Neuronal stem cell (in vitro differentiated cells): Measurements from ENCODE around the gene TRABD.

Experiments used
- DNase-seq: peaks from one replicate; pipeline ENCODE4 v3.0.0-alpha.2; 2013; ENCODE audit warnings: low spot score
- H2AFZ ChIP-seq: one replicate; pipeline ENCODE4 v1.6.1; 2013; ENCODE audit warnings: mild to moderate bottlenecking, low read length, inconsistent platforms
- H2AK5ac ChIP-seq: 2 replicates; pipeline ENCODE4 v1.6.1; 2013; ENCODE audit warnings: low read depth, mild to moderate bottlenecking, inconsistent platforms, low read length, moderate library complexity, mixed read lengths
- H2BK120ac ChIP-seq: 2 replicates; pipeline ENCODE4 v1.6.1; 2013; ENCODE audit warnings: low read depth, mild to moderate bottlenecking, inconsistent platforms, low read length, moderate library complexity, mixed read lengths
- H2BK12ac ChIP-seq: one replicate; pipeline ENCODE4 v1.6.1; 2013; ENCODE audit warnings: low read length, inconsistent platforms
- H2BK15ac ChIP-seq: 2 replicates; pipeline ENCODE4 v1.6.1; 2013; ENCODE audit warnings: mild to moderate bottlenecking, low read length, inconsistent platforms, mixed read lengths
- H2BK5ac ChIP-seq: one replicate; pipeline ENCODE4 v1.6.1; 2013; ENCODE audit warnings: inconsistent platforms, mild to moderate bottlenecking, low read length, moderate library complexity
- H3K14ac ChIP-seq: one replicate; pipeline ENCODE4 v1.6.1; 2013; ENCODE audit warnings: low read length, inconsistent platforms
- H3K18ac ChIP-seq: 2 replicates; pipeline ENCODE4 v1.6.1; 2013; ENCODE audit warnings: low read length, inconsistent platforms
- H3K23ac ChIP-seq: 2 replicates; pipeline ENCODE4 v1.6.1; 2013; ENCODE audit warnings: low read depth, mild to moderate bottlenecking, mixed read lengths, low read length, inconsistent platforms; ENCODE audit not compliant: poor library complexity
- H3K27ac ChIP-seq: replicated peaks from 3 replicates; pipeline ENCODE4 v1.5.1; 2013; ENCODE audit warnings: low read length, inconsistent platforms
- H3K27me3 ChIP-seq, 3 experiments: 2 replicates each; pipeline ENCODE4 v1.6.1; 2013; ENCODE audit warnings: low read length in 3 of 3, mild to moderate bottlenecking in 2 of 3, inconsistent platforms in 1 of 3, low read depth in 1 of 3, mixed read lengths in 1 of 3, moderate library complexity in 1 of 3; ENCODE audit not compliant: control insufficient read depth in 3 of 3, insufficient read depth in 3 of 3
- H3K36me3 ChIP-seq, 2 donors: replicated peaks in 1 of 2; 2 replicates each; pipeline ENCODE4 v1.6.1; 2013; ENCODE audit warnings: low read length in 2 of 2; ENCODE audit not compliant: control insufficient read depth in 2 of 2, insufficient read depth in 2 of 2
- H3K4ac ChIP-seq: 2 replicates; pipeline ENCODE4 v1.6.1; 2013; ENCODE audit warnings: inconsistent platforms, mild to moderate bottlenecking, low read length, moderate library complexity
- H3K4me1 ChIP-seq, 2 donors: 1 replicate in 1 of 2; 2 replicates in 1 of 2; pipeline ENCODE4 v1.6.1; 2013; ENCODE audit warnings: low read length in 2 of 2, low read depth in 1 of 2; ENCODE audit not compliant: control insufficient read depth in 2 of 2, insufficient read depth in 1 of 2
- H3K4me2 ChIP-seq: one replicate; pipeline ENCODE4 v1.6.1; 2013; ENCODE audit warnings: mild to moderate bottlenecking, low read length, inconsistent platforms; ENCODE audit not compliant: insufficient read depth, poor library complexity, severe bottlenecking
- H3K4me3 ChIP-seq, 2 donors: 2 replicates each; pipeline ENCODE4 v1.5.1; 2013; ENCODE audit warnings: low read length in 2 of 2, mild to moderate bottlenecking in 2 of 2, inconsistent platforms in 1 of 2, moderate library complexity in 1 of 2
- H3K79me1 ChIP-seq: one replicate; pipeline ENCODE4 v1.6.1; 2013; ENCODE audit warnings: low read depth, mild to moderate bottlenecking, inconsistent platforms, low read length, moderate library complexity
- H3K9ac ChIP-seq: one replicate; pipeline ENCODE4 v1.6.1; 2013; ENCODE audit warnings: mild to moderate bottlenecking, low read depth, low read length, inconsistent platforms; ENCODE audit not compliant: poor library complexity
- H3K9me3 ChIP-seq, 2 donors: replicated peaks in 1 of 2; 2 replicates each; pipeline versions ENCODE3 to v1.6.1; 2013; ENCODE audit warnings: low read length in 2 of 2, mild to moderate bottlenecking in 2 of 2, inconsistent platforms in 1 of 2, low read depth in 1 of 2, mixed read lengths in 1 of 2, moderate library complexity in 1 of 2; ENCODE audit not compliant: control insufficient read depth in 2 of 2, insufficient read depth in 1 of 2
- H4K8ac ChIP-seq: one replicate; pipeline ENCODE4 v1.6.1; 2013; ENCODE audit warnings: low read depth, mild to moderate bottlenecking, inconsistent platforms, low read length, moderate library complexity
- H4K91ac ChIP-seq: one replicate; pipeline ENCODE4 v1.6.1; 2013; ENCODE audit warnings: low read length, low read depth, mild to moderate bottlenecking, inconsistent platforms; ENCODE audit not compliant: poor library complexity
- WGBS, 2 donors: extraction: QIAGEN DNeasy Blood & Tissue Kit; methylation state at CpG; one replicate each; pipeline ENCODE4 v1.1.7; 2013; ENCODE audit warnings: missing lambda C conversion rate in 2 of 2, mixed read lengths in 1 of 2; ENCODE audit not compliant: insufficient read length in 2 of 2, insufficient replicate concordance in 1 of 2; ENCODE audit errors: extremely low coverage in 2 of 2; 5-methylcytosine and 5-hydroxymethylcytosine counted together

Gene TRABD

GRCh38 chr22:50171965-50172421 lies 13.7 kb upstream of the TRABD start:
- peaks cover 0 to 62% (median 28%) of the 10 kb centered on the region in 3 experiments for H3K27me3 ChIP-seq
- H3K9me3 ChIP-seq: no peaks in the 10 kb centered on the region
- H4K8ac ChIP-seq: peak overlapping the region; percentile 4
- no peak overlapping the region for H3K9ac ChIP-seq
- peak overlapping the region; percentile 38 for H2AK5ac ChIP-seq
- no peak overlapping the region for H3K18ac ChIP-seq
- no peak overlapping the region for H3K4me2 ChIP-seq
- peaks cover 0 to 2% of the 10 kb centered on the region in 2 donors for H3K4me1 ChIP-seq
- H2AFZ ChIP-seq: no peak overlapping the region
- no peak overlapping the region for H2BK15ac ChIP-seq
- H3K27ac ChIP-seq: no peak overlapping the region
- H2BK12ac ChIP-seq: no peak overlapping the region
- H2BK5ac ChIP-seq: no peak overlapping the region
- no peak overlapping the region for H2BK120ac ChIP-seq
- DNase-seq: no peak
- H3K14ac ChIP-seq: no peak overlapping the region
- no peaks in the 10 kb centered on the region for H3K36me3 ChIP-seq
- no peaks in the 10 kb centered on the region for H3K79me1 ChIP-seq
- no peak overlapping the region for H3K4me3 ChIP-seq
- H4K91ac ChIP-seq: no peak overlapping the region
- no CpG with 5 or more reads among the region's 13 CpGs for WGBS, 2 donors
- no peak overlapping the region for H3K4ac ChIP-seq
- peak overlapping the region; percentile 16 for H3K23ac ChIP-seq

- H3K18ac ChIP-seq: no peak overlapping the region
- no peaks in the 10 kb centered on the region for H3K36me3 ChIP-seq
- no peak overlapping the region for H2BK15ac ChIP-seq
- H2BK12ac ChIP-seq: no peak overlapping the region
- H3K23ac ChIP-seq: no peak overlapping the region
- H3K9me3 ChIP-seq: peaks cover 0 to 5% of the 10 kb centered on the region in 2 donors
- H2AFZ ChIP-seq: no peak overlapping the region
- peaks cover 0 to 55% (median 24%) of the 10 kb centered on the region in 3 experiments for H3K27me3 ChIP-seq
- no peak overlapping the region for H3K9ac ChIP-seq
- no peak overlapping the region for H3K4me3 ChIP-seq
- H2AK5ac ChIP-seq: peak overlapping the region; percentile 75
- no peak overlapping the region for H3K27ac ChIP-seq
- no peak overlapping the region for H3K4ac ChIP-seq
- H2BK120ac ChIP-seq: no peak overlapping the region
- DNase-seq: no peak
- no peak overlapping the region for H3K4me2 ChIP-seq
- peaks cover 4% of the 10 kb centered on the region for H3K79me1 ChIP-seq
- peaks cover 0 to 2% of the 10 kb centered on the region in 2 donors for H3K4me1 ChIP-seq
- WGBS, 2 donors: no CpG with 5 or more reads among the region's 26 CpGs
- no peak overlapping the region for H4K91ac ChIP-seq
- no peak overlapping the region for H2BK5ac ChIP-seq
- no peak overlapping the region for H3K14ac ChIP-seq
- H4K8ac ChIP-seq: no peak overlapping the region
These were observed 12.3 kb upstream of the TRABD start for GRCh38 chr22:50173311-50173982.

GRCh38 chr22:50173983-50174355 lies 11.7 kb upstream of the TRABD start:
- Histone ChIP-seq H2BK5ac (no peak overlapping the region), H3K4me3 (no peak overlapping the region), H3K14ac (no peak overlapping the region), H2AFZ (no peak overlapping the region), H3K4ac (no peak overlapping the region), H3K23ac (peak overlapping the region; percentile 39), H4K91ac (no peak overlapping the region), H4K8ac (no peak overlapping the region), H3K4me2 (no peak overlapping the region), H3K27me3 (peaks cover 0 to 50% (median 21%) of the 10 kb centered on the region in 3 experiments), H2BK120ac (no peak overlapping the region), H3K36me3 (no peaks in the 10 kb centered on the region), H3K79me1 (peaks cover 4% of the 10 kb centered on the region), H2BK12ac (no peak overlapping the region), H3K9me3 (peaks cover 0 to 5% of the 10 kb centered on the region in 2 donors), H3K27ac (no peak overlapping the region), H3K9ac (peak overlapping the region; percentile 13), H3K18ac (no peak overlapping the region), H2BK15ac (no peak overlapping the region), H3K4me1 (peaks cover 0 to 2% of the 10 kb centered on the region in 2 donors), H2AK5ac (peak overlapping the region; percentile 75)
- DNase-seq: no peak
- no CpG with 5 or more reads among the region's 6 CpGs for WGBS, 2 donors

- Histone ChIP-seq H2AK5ac (peak overlapping the region; percentile 75), H3K27ac (no peak overlapping the region), H2BK12ac (no peak overlapping the region), H3K4me1 (peaks cover 0 to 3% of the 10 kb centered on the region in 2 donors), H3K18ac (no peak overlapping the region), H3K4ac (no peak overlapping the region), H3K23ac (no peak overlapping the region), H3K36me3 (no peaks in the 10 kb centered on the region), H3K9me3 (peaks cover 0 to 5% of the 10 kb centered on the region in 2 donors), H3K27me3 (peaks cover 0 to 45% (median 15%) of the 10 kb centered on the region in 3 experiments), H2BK5ac (no peak overlapping the region), H4K91ac (no peak overlapping the region), H3K9ac (no peak overlapping the region), H2BK120ac (peak overlapping the region; percentile 54), H4K8ac (no peak overlapping the region), H3K4me3 (no peak overlapping the region), H2AFZ (no peak overlapping the region), H3K79me1 (peaks cover 4% of the 10 kb centered on the region), H3K14ac (peak overlapping the region; percentile 89), H3K4me2 (no peak overlapping the region), H2BK15ac (no peak overlapping the region)
- WGBS, 2 donors: no CpG with 5 or more reads among the region's 27 CpGs
- no peak for DNase-seq
These were observed 11.1 kb upstream of the TRABD start for GRCh38 chr22:50174382-50175190.
